ENCODE data around the gene PDLIM1.

PDLIM1 gene, protein sequence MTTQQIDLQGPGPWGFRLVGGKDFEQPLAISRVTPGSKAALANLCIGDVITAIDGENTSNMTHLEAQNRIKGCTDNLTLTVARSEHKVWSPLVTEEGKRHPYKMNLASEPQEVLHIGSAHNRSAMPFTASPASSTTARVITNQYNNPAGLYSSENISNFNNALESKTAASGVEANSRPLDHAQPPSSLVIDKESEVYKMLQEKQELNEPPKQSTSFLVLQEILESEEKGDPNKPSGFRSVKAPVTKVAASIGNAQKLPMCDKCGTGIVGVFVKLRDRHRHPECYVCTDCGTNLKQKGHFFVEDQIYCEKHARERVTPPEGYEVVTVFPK

DNA sequence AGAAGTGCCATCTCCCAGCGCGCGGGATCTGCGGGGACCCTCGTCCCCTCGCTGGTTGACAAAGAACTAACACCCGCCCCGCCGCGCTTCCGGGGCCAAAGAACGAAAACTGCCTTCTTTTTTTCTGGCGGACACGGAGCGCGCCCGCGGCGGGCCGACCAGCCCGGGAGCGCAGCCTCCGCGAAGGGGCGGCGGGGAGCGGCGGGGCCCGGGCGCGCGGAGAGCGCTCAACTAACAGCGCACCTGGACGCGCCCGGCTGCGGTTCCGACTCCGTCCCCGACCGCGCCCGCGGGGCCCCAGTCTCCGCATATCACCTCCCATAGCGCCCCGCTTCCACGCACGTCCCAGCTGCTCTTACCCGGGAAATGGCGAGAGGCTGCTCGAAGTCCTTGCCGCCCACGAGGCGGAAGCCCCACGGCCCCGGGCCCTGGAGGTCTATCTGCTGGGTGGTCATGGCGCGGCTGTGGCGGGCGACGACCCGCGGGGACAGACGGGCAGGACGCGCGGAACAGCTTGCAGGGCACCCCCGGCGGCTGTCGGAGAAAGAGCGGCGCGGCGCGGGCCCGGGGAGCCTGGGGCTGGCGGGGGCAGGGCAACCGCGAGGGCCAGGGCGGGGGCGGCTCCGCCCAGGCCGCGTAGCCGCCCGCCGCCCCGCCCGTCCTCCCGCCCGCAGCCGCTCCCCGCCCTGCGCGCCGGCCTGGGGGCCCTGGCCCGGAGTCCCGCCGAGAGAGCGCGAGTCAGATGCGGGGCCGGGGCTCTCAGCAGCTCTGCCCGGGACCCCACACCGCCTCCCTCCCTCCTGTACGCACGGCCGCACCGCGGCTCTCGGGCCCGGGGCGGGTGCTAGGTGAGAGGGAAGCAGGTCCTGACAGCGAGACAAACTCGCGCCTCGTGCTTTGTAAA is at the start of gene PDLIM1:
TSS of gene PDLIM1 (minus strand) at position 543 of the 904 bp plus-strand sequence. CDS start at position 455, 88 bp downstream.
- DNase-seq: no peak

DNA sequence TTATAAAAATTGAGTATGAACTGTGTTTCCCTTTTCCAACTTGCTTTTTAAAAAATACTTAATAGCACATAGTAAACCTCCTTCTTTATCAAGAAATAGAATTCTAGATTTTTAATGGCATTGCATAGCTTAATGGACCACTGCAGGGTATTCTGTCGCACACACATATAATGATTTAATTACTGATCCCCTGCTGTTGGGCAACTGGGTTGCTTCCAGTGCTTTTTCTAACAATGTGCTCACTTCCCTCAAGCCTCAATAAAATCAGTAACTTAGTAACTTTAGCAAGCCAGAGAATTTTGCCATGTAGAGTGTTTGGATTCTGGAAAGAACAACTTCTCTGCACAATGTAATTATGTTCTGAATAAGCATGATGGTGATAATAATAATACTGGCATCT is 49.1 kb upstream of the PDLIM1 start:
- DNase-seq: no peak

DNA sequence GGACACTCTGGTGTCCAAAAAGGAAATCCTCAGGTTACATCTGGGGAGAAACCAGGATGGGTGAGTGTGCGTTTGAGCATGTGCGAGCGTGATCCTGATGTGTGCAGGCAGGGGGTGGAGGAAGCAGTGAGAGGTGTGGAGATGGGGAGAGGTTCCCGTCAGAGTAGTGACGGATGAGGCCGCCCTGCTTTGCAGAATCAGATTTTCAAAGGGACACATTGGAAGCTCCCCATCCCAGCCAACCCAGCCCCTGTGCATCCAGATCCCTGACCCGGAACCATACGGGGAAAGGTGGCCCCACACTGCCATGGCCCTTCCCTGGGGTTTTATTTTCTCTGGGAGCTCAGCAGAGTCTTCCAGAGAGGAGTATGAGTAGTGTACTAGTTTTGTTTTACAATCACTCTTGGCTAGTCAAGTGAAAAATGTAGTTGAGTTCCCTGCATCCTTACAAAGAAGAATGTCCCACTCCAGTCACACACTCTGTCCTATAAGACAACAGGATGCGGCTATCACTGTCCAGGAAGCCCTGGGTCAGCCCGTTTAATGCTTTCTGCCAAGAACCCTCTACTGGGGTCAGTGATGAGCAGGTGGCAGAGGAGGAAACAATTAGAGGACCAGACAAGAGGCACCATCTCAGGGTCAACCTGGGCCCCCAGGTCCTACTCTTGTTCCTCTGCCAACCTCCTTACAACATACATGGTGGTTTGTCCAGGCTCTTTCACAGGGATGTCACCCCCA is 46.8 kb upstream of the PDLIM1 start:
- DNase-seq: no peak

DNA sequence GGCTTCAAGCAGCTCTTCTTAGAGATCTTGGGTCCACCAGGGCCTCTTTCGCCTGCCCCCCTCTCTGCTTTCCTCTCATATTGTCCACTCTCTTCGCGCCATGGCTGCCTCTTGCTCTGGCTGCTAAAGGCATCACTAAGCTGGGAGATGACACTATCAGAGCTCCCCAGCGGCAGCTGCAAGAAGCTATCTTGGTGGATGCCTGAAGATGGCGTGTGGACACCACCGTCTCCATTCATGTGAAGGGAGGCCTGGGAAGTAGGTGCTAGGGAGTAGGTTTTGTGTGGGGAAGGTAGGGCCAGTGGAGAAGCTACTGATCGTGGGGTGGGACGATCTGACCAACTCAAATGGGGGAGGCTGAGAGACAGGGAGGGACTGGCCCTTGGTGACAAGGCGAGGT is 45.9 kb upstream of the PDLIM1 start:
- no peak for DNase-seq

DNA sequence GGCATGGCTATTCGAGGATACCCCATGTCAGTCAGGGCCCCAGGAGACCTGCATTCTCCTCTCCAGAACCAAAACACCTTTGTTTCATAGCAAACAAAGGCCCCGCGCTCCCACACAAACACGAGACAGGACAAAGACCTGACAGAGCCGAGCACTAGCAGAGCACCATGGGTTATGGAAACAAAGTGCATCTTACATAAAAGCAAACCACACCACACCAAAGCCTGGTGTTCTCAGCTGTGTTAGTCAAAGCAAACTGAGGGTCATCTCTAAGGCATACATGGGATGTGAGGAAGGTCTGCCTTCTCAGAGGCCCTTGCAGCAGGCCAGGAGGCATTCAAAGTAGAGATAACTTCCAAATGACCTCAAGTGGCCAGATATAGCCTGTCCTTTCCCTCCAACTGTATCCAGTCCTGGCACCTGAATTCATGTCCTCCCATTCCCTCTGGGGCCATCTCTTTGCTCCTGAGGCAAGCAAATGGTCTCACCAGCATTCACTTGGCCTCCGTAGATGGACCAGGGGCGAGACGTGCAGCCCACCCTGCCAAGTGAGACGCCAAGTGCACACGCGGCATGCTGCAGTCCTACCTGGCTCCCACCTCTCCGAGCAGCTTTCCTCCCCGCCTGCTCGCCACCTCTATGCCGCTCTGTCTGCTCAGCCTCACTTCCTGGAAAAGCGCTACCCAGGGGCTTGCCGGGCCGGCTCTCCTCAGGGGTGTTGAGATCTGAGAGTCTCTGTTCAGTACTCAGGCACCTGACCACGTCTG is 45.3 kb upstream of the PDLIM1 start:
- DNase-seq: no peak

DNA sequence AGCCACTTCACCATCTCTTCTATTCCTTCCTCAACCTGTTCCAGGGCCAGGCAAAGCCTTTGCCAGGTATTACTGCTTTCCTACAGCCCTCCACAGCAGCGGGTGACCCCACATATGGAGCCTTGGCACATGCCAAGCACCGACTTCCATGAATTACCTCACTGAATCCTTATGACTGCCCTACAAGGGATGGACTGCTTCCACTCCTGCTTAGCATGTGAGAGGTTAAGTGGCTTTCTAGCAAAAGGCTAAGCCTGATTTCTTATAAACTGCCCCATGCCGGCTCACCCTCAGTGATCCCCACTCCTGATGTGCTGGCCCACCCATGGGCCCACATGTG is 44.0 kb upstream of the PDLIM1 start:
- no peak for DNase-seq

DNA sequence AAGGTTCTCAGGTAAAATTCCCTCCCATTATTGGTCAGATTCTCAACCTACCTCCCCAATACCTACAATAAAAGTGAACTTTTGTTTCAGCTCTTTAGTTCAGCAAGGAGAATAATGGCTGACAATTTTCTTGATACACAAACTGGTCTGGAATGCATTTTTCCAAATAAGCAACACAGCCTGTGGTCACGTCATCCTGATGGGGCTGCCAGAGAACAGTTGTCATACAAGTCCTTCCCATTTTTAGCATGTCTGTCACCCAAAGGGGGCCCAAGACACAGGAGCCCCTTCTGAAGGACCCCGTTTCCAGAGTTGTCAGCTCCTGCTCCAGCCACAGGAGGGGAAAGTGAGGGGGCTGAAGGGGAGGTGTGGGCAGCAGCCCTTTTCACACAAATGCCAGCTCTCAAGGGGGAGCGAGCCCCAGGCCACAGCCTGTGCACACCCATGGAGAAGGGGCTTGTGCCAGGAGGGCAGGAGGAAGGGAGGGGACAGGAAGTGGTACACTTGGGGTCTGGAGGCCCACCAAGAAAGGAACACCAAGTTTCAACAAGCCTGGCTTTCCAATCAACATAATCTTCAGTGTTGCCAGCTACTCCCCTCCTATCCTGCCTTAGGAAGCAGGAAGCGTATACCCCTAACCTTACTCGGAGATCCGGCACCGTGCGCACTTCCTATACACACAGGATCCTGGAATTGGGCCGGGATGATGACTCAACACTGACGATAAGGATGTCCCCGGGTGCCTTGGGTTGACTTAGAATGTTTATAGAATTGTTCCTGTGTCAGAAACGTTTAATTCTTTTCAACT is 43.4 kb upstream of the PDLIM1 start:
- no peak for DNase-seq

DNA sequence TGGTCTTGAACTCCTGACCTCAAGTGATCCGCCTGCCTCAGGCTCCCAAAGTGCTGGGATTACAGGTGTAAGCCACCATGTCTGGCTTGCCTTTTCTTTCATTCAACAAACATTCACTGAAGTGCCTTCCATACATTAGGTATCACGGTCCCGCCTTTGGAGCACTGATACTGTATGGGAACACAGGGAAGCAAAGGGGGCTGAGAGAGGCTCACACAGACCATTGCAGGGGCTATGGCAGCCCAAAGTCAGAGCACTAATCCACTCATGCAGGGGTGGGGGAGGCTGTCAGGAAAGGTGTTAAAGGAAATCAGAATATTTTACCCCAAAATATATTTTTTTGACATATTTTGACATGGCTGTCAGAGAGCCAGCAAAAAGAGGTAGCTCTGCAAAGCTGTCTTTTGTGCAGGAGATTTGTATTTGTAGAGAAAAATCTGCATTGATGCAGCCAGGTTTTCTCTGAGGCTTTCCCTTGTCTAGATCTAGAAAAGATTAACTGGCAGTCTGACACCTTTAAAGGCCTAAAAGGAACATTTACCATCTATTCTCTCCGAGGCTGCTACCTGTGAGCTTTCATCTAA is 42.0 kb upstream of the PDLIM1 start:
- no peak for DNase-seq

DNA sequence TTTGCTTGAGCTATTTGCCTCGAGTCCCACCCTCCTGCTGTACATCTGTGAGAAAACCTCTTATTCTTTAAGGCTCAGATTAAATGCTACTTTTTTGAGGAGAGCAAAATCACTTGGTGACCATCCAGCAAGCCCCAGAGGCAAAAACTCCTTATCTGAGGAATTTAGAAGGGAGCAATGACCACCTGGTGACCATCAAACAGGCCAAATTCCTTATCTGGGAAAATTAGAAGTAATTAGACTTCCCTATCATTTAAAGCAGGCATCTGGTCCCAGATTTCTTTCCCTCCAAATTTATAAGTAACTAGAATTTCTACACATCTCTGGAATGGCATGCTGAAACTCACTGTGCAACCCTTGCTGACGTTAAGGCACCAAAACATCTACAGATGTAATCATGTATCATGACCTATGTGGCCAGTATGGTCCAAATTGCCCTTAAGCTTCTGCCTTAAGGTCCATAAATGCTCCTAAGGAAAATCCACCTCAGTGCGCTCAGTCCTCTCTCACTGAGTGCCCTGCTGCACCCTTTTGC is 40.9 kb upstream of the PDLIM1 start:
- DNase-seq: no peak

DNA sequence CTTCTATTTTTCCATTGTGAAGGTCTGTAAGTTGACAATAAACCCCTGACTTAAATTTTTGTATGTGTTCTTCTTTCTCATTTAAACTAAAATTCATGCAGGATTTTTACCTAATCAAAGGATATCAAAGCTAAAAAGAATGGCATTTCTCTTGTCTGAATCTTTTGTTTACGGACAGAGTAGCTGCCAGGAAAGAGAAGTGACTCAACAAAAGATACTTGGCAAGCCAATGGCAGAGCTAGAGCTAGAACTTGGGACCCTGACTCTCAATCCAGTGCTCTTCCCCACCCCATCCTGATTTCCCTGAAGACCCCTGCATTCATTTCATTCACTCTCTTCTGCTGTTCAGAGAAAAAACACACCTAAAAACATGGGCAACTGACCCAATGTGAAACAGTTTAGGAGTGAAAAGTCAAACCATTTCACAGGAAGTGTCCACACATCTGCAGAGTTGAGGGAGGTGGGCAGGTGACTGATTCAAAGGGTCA is 40.2 kb upstream of the PDLIM1 start:
- DNase-seq: no peak

DNA sequence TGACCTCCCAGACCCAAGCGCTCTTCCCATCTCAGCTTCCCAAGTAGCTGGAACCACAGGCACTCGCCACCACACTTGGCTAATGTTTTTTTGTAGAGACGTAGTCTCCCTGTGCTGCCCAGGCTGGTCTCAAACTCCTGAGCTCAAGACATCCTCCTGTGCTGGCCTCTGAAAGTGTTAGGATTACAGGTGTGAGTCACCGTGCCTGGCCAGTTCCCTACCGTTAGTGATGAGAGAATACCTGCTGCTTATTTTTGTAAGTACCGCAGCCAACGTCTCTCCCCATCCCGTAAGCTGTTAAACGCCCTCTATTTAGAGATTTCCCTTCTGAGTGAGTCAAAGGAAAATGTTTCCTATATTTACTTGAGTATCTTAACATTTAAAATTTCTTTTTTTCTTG is 38.5 kb upstream of the PDLIM1 start:
- DNase-seq: no peak

DNA sequence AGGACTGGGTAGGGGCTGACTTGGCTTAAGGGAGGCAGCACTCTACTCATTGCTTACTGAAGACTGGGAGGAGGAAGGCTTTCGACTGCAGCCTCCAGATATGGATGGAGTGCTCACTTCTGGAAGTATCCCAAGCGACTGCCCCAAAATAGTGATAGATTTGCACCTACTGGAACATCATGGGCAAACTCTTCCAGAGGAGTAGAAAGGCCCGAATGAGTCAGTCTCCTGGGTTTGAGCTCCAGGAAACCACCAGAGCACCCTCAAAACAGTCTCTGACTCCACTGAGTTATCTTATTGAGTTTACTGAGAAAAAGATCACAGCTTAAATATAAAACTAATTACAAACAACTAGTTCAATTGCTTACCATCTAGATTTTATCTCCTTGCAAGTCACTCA is 37.2 kb upstream of the PDLIM1 start:
- DNase-seq: no peak

DNA sequence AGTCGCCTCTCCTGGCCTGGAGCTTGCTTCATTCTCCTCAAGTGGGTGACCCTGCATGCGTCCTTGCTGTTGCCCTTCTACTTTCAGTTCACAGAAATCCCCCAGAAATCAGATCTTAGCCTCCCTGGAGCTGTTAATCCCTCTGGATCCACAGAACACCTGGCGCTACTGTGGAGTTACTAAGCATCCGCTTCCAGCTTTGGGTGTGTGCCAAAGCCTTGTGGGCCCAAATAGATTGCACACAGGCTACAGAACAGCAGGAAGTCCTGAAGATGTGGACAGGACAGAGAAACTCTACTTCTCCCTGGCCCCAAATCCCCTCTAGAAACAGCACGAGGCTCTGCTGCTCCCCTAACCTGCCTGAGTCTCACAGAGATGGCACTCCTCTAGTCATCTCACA is 36.6 kb upstream of the PDLIM1 start:
- peak; percentile 57 for DNase-seq

DNA sequence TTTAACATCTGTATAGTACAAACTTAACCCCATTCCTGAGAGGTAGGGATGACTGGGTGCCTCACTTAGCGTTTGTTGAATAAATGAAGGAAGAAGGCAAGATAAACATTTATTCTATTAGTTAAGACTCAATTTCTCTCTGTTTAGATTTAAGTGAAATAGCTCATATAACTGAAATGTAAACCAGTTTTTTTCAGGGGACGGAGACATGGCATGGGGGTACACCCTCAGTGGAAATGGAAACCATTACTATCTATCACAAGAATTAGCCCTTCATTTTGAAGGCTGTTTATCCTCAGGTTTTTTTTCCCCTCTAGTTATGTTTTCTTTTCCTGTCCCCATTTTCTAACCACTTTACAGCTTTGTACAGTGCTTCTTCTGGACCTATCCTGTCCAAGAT is 35.6 kb upstream of the PDLIM1 start:
- no peak for DNase-seq

DNA sequence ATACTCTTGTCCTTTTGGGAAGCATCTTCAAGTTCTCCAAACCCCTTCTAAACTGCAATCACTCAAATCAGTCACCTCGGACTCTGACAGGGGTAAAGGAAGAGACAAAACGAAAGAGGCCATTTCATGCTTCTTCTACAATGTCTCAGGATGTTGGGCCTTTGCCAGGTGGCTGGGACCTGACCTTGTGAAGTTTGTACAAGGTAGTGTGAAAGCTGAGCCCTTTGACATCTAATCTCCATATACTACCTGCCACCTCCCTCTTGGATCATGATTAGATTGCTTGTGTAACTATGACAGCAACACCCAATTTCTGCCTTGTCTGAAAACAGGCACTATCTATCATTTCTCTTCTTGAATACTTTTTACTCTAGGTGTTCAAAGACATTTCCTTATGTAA is 35.1 kb upstream of the PDLIM1 start:
- no peak for DNase-seq

DNA sequence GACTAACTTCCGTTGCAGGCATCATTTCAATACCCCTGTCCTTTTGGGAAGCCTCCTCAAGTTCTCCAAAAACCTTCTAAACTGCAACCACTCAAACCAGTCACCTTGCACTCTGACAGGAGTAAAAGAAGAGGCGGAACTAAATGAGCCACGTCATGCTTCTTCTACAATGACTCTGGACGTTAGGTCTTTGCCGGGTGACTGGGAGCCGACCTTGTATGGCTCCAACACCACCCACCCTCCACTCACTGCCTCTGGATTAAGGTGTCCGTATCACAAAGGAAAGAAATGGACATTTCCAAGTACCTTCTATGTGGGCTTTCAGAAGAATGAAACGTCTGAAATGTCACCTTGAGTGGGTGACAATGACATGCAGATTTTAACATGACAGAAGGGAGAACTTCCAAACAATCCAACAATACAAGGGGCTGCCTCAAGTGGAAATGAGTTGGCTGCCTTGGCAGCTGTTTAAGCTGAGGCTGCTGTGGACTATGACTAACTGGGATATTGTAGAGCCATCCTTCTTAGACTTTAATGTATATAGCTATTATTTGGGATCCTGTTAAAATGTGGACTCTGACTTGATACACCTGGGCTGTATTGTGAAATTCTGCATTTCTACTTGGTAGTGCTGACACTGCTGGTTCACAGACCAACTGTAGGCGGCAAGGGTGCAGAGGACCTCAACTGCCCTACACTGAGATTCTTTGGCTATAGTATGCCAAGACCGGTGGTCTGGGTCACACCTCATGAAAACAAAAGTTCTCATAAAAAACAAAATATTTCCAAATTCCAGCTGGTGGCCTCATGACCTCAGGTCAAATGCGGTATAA is 33.8 kb upstream of the PDLIM1 start:
- DNase-seq: no peak

DNA sequence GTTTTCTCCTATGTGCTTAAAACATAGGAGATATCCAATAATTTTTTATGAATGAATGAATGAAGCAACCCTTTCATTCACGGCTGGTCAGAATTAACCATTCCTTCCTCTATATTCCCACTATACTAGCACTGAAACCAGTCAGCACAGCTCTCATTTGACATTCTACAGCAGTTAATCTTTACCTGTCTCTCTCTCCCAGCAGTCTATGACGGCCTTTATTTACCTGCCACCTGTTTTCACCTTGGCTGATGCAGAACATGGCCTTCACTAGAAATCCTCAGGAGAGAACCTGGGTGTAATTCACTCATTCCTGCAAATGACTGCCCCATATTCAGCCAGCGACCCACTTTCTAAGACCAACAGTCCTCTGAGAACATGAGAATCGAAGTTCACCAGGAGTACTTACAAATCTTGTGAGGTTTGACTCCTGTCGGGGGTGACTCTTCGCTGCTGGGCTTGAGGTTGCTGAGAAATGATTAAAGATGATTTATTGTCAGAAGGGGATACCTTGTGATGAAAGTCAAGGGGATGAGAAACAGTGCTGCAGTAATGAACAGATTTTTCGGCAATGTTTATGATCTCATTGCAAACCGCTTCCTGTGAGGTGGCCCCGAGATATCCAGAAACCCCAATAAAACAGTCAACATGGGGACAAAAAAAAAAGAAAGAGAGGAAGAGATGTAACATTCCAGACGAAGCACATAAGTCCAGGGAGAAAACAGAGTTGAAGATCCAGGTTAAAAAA is 30.9 kb upstream of the PDLIM1 start:
- DNase-seq: no peak

DNA sequence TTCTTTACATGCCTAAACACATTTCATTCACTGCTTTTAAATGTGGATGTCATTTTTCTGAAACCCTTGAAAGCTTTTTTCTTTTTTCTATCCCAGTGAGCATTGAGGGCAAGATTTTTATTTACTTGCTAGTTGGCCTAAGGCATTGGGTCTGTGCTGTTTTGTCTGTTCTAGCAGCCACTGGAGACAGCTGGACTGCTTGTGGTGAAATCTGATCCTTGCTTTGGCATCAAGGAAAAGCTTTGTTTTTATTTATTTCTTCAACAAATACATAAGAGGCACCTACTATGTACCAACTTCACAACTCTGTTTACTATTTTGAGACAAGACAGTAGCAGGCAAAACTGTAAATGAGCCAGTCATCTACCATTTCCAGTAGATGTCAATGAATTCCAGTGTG is 28.4 kb upstream of the PDLIM1 start:
- DNase-seq: no peak

DNA sequence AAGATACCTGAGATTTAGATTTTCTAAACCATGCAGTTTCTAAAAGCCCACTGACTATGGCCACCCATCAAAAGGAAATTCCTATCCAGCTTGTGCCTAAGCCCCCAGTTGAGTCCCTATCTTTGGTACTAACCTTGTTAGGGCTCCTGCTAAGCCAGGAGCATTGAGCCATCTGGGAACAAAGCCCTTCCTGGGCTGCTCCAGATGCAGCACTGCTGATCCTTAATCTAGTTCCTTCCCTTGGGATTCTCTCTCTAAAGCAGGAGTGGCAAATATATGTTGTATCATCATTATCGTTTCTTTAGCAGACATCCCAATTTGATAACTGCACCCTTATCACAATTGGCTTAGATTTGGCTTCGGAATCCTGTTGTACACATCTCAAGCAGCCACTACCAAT is 24.7 kb upstream of the PDLIM1 start:
- DNase-seq: no peak
